ENCODE measurements around the gene DDX1.

GRCh38 chr2:15653806-15654726 lies 62.4 kb downstream of the DDX1 start:
- TF ChIP-seq, protein P1, sequence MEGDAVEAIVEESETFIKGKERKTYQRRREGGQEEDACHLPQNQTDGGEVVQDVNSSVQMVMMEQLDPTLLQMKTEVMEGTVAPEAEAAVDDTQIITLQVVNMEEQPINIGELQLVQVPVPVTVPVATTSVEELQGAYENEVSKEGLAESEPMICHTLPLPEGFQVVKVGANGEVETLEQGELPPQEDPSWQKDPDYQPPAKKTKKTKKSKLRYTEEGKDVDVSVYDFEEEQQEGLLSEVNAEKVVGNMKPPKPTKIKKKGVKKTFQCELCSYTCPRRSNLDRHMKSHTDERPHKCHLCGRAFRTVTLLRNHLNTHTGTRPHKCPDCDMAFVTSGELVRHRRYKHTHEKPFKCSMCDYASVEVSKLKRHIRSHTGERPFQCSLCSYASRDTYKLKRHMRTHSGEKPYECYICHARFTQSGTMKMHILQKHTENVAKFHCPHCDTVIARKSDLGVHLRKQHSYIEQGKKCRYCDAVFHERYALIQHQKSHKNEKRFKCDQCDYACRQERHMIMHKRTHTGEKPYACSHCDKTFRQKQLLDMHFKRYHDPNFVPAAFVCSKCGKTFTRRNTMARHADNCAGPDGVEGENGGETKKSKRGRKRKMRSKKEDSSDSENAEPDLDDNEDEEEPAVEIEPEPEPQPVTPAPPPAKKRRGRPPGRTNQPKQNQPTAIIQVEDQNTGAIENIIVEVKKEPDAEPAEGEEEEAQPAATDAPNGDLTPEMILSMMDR (IDR thresholded peaks at IDR 0.05) = no peak
- TF ChIP-seq POLR2A (IDR thresholded peaks at IDR 0.05) = no peak
